GM12873 (cell line): ENCODE measurements around the gene RGS19.

Experiments
- TF ChIP-seq, protein P1 (sequence below): IDR thresholded peaks from 2 replicates; pipeline ENCODE4 v1.5.1; 2012; ENCODE audit warnings: low read depth, mild to moderate bottlenecking, moderate library complexity, low read length, control low read depth; ENCODE audit not compliant: insufficient read depth; ENCODE audit errors: missing control alignments

RGS19 gene, protein sequence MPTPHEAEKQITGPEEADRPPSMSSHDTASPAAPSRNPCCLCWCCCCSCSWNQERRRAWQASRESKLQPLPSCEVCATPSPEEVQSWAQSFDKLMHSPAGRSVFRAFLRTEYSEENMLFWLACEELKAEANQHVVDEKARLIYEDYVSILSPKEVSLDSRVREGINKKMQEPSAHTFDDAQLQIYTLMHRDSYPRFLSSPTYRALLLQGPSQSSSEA

DNA sequence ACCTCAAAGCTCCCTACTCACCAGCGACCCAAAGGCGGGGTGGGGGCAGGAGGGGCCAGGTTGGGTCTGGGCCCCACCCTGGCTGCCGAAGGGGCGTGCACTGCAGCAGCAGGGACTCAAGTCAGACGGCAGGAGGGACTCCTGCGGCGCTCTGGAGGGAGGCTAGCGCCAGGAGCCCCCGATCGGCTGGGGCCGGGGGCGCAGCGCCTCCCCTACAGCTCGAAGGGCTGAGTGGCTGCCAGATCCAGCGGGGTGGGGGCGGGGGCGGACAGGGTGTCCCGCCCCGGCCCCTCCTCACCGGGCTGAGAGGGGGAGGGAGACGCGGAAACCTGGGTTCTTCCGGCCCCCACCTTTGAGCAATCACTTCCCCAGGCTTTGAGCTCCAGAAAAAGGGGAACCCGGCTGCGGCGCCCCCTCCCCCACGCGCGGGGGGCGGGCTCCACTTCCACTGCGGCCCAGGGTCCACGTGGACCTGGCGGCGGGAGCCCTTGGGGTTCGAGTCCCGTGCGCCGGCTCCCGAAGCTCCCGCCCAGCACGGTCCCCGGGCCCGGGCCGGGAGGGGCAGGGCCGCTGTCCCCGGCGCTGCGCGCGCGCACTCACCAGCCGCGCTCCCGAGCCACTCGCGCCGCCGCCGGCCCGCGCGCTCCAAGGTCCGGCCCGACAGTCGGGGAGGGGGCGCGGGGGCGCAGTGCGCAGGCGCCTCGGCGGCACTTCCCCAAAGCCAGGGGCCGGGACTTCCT lies at the start of gene RGS19:
RGS19 (minus strand) TSS at position 246 of the 740 bp plus-strand sequence. CDS start 2,632 bp downstream, outside the sequence.
- TF ChIP-seq, protein P1, sequence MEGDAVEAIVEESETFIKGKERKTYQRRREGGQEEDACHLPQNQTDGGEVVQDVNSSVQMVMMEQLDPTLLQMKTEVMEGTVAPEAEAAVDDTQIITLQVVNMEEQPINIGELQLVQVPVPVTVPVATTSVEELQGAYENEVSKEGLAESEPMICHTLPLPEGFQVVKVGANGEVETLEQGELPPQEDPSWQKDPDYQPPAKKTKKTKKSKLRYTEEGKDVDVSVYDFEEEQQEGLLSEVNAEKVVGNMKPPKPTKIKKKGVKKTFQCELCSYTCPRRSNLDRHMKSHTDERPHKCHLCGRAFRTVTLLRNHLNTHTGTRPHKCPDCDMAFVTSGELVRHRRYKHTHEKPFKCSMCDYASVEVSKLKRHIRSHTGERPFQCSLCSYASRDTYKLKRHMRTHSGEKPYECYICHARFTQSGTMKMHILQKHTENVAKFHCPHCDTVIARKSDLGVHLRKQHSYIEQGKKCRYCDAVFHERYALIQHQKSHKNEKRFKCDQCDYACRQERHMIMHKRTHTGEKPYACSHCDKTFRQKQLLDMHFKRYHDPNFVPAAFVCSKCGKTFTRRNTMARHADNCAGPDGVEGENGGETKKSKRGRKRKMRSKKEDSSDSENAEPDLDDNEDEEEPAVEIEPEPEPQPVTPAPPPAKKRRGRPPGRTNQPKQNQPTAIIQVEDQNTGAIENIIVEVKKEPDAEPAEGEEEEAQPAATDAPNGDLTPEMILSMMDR: no peak

- TF ChIP-seq, protein P1: no peak
Observed at GRCh38 chr20:64121586-64121985, 42.3 kb upstream of the RGS19 start.

DNA sequence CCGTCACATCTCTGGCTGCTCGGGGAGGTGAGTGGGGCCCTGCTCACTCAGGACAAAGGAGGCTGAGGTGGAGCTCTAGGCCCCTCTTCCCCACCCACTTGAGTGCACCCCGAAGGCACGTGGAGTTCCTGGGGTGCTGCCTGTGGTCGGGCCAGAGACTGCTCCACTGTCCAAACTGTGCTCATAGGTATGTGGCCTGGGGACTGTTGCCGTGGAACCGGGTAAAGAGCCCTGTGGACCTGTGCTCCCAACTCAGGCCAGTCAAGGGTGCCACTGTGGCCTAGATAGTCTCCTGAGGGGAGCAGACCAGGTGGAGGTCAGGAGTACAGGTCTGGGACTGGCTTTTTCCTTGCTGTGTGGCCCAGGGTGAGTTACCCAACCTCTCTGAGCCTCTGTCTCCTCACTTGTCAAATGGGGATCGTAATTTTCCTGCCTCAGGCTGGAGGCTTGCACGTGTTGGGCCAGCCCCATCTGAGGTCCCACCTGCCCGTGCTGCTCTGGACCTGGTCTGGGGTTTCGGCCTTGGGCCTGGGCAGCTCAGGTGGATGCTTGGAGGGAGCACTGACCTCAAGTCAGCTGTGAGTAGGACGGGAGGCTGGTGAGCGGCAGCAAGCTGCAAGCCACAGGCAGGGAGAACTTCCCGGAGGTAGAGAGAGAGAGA lies 40.5 kb upstream of the RGS19 start:
- TF ChIP-seq, protein P1: no peak

- TF ChIP-seq, protein P1: no peak
Observed at GRCh38 chr20:64119301-64119680, 40.0 kb upstream of the RGS19 start.

DNA sequence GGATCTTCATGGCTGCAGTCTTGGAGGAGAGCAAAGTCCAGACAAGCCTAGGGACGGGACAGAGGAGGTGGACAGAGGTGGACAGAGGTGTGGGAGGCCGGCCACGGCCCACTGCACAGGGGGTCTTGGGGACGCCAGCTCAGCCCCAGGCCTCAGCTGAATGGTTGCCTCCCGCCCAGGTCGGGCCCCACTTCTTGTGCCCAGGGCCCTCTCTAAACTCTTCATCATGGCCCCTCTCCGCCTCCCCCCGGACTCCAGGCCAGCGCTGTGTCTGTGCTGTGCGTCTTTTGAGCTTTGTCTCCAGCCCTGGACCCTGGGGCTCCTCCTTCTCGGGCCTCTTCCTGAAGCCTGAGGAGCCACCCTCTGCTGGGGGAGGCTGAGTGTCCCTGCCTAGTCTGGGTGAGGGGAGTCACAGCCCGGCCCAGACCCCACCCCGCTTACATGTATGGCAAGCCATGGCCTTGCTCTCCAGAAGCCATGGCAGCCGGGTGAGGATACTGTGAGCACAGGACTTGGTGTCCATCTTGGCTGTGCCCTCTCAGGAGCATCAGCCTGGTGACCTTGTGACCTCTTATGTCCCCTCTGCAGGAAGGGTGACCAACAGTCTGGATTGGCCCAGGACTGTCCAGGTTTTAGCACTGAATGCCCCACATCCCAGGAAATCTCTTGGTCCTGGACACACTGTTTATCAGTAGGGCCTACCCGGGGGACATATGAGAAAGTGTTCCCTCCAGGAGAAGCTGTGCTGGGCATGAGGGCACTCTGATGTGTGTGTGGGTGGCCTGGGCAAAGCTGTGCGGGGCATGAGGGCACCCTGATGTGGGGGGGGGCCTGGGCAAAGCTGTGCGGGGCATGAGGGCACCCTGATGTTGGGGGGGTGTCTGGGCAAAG lies 37.5 kb upstream of the RGS19 start:
- TF ChIP-seq, protein P1: no peak

DNA sequence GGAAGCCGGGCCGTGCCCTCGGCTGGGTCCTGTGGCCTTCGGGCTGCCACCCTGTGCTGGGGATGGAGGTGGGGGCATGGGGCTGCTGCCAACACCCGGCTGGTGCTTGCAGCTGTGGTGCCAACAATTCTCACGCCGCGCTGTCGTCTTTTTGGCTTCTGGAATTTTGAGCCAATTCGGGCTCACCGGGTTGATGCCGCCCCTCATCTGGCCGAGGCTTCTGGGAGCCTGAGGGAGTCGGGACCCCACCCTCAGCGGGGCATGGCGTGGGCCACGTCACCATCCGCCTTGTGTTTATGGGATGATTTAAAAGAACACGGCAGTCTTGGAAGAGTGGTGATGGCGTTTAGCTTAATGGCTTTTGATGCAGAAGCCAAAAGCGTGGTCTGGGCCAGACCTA lies 36.7 kb upstream of the RGS19 start:
- TF ChIP-seq, protein P1: no peak
